ENCODE data around the gene STXBP6.

Gene STXBP6

DNA sequence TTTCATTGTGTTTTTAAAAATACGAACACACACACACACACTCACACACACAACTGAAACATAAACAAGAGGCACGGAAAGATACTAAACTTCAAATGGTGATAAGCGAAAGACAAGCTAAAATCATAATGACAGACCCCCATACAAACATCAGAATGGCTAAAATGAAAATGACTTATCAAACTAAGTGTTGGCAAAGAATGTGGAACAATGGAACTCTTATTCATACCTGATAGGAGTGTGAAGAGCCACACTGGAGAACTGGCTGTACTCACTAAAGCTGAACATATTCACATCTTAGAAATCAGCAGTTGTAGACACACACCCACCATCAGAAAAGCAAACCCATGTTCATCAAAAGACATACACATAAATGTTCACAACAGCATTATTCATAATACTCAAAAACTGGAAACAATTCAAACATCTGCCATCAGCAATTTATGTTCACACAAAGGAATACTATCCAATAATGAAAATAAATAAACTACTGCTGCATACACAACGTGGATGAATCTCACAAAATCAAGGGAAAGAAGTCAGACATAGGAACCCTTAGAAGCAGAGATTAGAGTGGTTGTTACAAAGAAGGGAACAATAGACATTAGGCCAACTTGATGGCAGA, 11.8 kb downstream of the STXBP6 start:
- H3K27ac ChIP-seq (replicated peaks) = no peak overlapping the region
- H3K4me3 ChIP-seq (replicated peaks; ENCODE audit: insufficient read depth, low read length) = no peak overlapping the region
- TF ChIP-seq GABPA (IDR thresholded peaks at IDR 0.05; ENCODE audit: low read depth) = no peak
- TF ChIP-seq, protein P1, sequence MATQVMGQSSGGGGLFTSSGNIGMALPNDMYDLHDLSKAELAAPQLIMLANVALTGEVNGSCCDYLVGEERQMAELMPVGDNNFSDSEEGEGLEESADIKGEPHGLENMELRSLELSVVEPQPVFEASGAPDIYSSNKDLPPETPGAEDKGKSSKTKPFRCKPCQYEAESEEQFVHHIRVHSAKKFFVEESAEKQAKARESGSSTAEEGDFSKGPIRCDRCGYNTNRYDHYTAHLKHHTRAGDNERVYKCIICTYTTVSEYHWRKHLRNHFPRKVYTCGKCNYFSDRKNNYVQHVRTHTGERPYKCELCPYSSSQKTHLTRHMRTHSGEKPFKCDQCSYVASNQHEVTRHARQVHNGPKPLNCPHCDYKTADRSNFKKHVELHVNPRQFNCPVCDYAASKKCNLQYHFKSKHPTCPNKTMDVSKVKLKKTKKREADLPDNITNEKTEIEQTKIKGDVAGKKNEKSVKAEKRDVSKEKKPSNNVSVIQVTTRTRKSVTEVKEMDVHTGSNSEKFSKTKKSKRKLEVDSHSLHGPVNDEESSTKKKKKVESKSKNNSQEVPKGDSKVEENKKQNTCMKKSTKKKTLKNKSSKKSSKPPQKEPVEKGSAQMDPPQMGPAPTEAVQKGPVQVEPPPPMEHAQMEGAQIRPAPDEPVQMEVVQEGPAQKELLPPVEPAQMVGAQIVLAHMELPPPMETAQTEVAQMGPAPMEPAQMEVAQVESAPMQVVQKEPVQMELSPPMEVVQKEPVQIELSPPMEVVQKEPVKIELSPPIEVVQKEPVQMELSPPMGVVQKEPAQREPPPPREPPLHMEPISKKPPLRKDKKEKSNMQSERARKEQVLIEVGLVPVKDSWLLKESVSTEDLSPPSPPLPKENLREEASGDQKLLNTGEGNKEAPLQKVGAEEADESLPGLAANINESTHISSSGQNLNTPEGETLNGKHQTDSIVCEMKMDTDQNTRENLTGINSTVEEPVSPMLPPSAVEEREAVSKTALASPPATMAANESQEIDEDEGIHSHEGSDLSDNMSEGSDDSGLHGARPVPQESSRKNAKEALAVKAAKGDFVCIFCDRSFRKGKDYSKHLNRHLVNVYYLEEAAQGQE (IDR thresholded peaks at IDR 0.05; ENCODE audit: insufficient replicate concordance, low read depth) = no peak
- no peak for TF ChIP-seq SPI1 (IDR thresholded peaks at IDR 0.05; ENCODE audit: borderline replicate concordance, low read depth)
- no peak for DNase-seq (ENCODE audit: low read depth in 1 of 2, low spot score in 1 of 2)
- no peaks in the 10 kb centered on the region for H3K27me3 ChIP-seq (ENCODE audit: insufficient read depth, poor library complexity, severe bottlenecking)

DNA sequence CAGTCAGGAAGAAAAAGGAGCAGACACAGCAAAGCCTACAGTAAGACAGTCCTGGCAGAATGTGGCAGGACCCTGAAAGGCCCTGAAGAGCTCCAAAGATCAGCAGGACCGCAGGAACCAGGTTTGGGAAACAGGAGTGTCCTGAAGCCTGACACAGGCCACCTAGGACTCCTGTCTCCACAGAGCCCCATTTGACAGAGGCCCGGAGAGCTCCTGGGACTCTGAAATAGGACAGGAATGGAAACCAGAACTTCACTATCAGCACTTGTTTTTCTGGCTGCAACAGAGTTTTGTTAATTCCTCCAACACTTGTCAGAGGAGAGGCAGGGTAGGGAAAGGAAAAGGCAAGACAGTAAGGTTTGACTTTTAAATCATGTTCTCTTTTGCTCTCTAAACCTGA, 12.9 kb downstream of the STXBP6 start:
- H3K27me3 ChIP-seq (ENCODE audit: insufficient read depth, poor library complexity, severe bottlenecking) = no peaks in the 10 kb centered on the region
- no peak overlapping the region for H3K4me3 ChIP-seq (replicated peaks; ENCODE audit: insufficient read depth, low read length)
- no peak for DNase-seq (ENCODE audit: low read depth in 1 of 2, low spot score in 1 of 2)
- TF ChIP-seq SPI1 (IDR thresholded peaks at IDR 0.05; ENCODE audit: borderline replicate concordance, low read depth) (no peak), GABPA (IDR thresholded peaks at IDR 0.05; ENCODE audit: low read depth) (no peak), POLR2AphosphoS5 (IDR thresholded peaks at IDR 0.05; ENCODE audit: low read depth) (no peak), CTCF (IDR thresholded peaks at IDR 0.05; ENCODE audit: insufficient read depth, low read length) (no peak)
- TF ChIP-seq, protein P1 (IDR thresholded peaks at IDR 0.05; ENCODE audit: insufficient replicate concordance, low read depth) = no peak
- H3K27ac ChIP-seq (replicated peaks) = no peak overlapping the region

DNA sequence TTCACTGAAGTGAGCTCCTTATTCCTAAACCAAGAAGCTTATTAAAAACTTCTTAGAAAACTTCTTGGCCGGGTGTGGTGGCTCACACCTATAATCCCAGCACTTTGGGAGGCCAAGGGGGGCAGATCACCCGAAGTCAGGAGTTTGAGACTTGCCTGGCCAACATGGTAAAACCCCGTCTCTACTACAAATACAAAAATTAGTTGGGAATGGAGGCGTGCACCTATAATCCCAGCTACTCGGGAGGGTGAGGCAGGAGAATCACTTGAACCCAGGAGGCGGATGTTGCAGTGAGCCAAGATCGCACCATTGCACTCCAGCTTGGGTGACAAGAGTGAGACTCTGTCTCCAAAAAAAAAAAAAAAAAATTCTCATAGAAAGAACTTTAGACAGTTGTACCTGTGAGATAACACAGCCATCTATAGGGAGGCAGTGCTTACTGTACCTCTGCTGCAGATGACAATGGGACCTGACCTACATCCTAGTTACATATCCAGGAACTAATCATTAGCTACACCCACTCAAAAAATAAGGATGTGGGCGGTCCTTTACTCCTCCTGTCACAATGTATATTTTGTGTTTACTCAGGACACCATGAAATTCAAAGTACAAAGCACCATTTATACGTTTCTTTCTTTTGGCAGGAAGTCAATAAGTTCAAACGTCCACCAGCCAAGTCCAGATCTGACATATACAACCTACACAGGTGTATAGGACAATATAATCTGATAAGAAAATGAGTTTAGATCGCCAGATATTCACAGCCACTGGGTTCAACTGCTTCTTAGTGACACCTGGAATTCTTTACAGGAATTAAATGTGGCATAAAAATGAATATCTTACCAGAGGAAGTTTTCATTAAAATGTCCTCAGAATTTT, 14.9 kb downstream of the STXBP6 start:
- TF ChIP-seq, protein P1 (IDR thresholded peaks at IDR 0.05; ENCODE audit: insufficient replicate concordance, low read depth) = no peak
- TF ChIP-seq SPI1 (IDR thresholded peaks at IDR 0.05; ENCODE audit: borderline replicate concordance, low read depth) (no peak), POLR2AphosphoS5 (IDR thresholded peaks at IDR 0.05; ENCODE audit: low read depth) (no peak), GABPA (IDR thresholded peaks at IDR 0.05; ENCODE audit: low read depth) (no peak), CTCF (IDR thresholded peaks at IDR 0.05; ENCODE audit: insufficient read depth, low read length) (no peak)
- H3K4me3 ChIP-seq (replicated peaks; ENCODE audit: insufficient read depth, low read length) = no peak overlapping the region
- DNase-seq (ENCODE audit: low read depth in 1 of 2, low spot score in 1 of 2) = no peak

More for the DNA sequence above, 14.9 kb downstream of the STXBP6 start:
- no peak overlapping the region for H3K27ac ChIP-seq (replicated peaks)
- no peaks in the 10 kb centered on the region for H3K27me3 ChIP-seq (ENCODE audit: insufficient read depth, poor library complexity, severe bottlenecking)
